ENCODE results near the gene VAX1.

Gene VAX1

GRCh38 chr10:117163954-117164548 lies 26.0 kb upstream of the VAX1 start:
- FAIRE-seq: no peak

- FAIRE-seq: no peak
Measured at GRCh38 chr10:117163061-117163953, 25.2 kb upstream of the VAX1 start.

- no peak for FAIRE-seq
Measured at GRCh38 chr10:117162093-117163060, 24.3 kb upstream of the VAX1 start.

- no peak for FAIRE-seq
Measured at GRCh38 chr10:117161386-117162033, 23.4 kb upstream of the VAX1 start.

- FAIRE-seq: no peak
Measured at GRCh38 chr10:117160567-117160966, 22.5 kb upstream of the VAX1 start.

- no peak for FAIRE-seq
Measured at GRCh38 chr10:117159390-117159789, 21.3 kb upstream of the VAX1 start.

GRCh38 chr10:117158297-117158696 lies 20.2 kb upstream of the VAX1 start:
- no peak for FAIRE-seq

- no peak for FAIRE-seq
Measured at GRCh38 chr10:117152668-117153067, 14.6 kb upstream of the VAX1 start.

- FAIRE-seq: no peak
Measured at GRCh38 chr10:117148284-117148683, 10.2 kb upstream of the VAX1 start.

- no peak for FAIRE-seq
Measured at GRCh38 chr10:117145019-117145418, 6.9 kb upstream of the VAX1 start.

- FAIRE-seq: no peak
Measured at GRCh38 chr10:117143103-117143823, 5.2 kb upstream of the VAX1 start.

GRCh38 chr10:117140525-117140902 lies 2.4 kb upstream of the VAX1 start:
- no peak for FAIRE-seq

- FAIRE-seq: no peak
Measured at GRCh38 chr10:117139581-117140524, 1.8 kb upstream of the VAX1 start.

GRCh38 chr10:117138838-117139580 lies 939 bp upstream of the VAX1 start:
- no peak for FAIRE-seq

GRCh38 chr10:117137031-117137910 lies 799 bp downstream of the VAX1 start:
- FAIRE-seq: no peak

- no peak for FAIRE-seq
Measured at GRCh38 chr10:117136391-117136975, 1.6 kb downstream of the VAX1 start.

- no peak for FAIRE-seq
Measured at GRCh38 chr10:117135480-117136140, 2.5 kb downstream of the VAX1 start.

GRCh38 chr10:117135026-117135372 lies 3.1 kb downstream of the VAX1 start:
- FAIRE-seq: no peak

All from TTC549 (cell line).